Pons (tissue), 1 donor: ENCODE results near the gene KIAA0825.

ENCODE experiments used
- DNase-seq: peaks from one replicate; pipeline ENCODE4 v3.0.0-alpha.2; 2016; ENCODE audit warnings: low spot score

The KIAA0825 gene

GRCh38 chr5:94312298-94312697 lies 306.1 kb downstream of the KIAA0825 start:
- DNase-seq = no peak

GRCh38 chr5:94310833-94311232 lies 307.6 kb downstream of the KIAA0825 start:
- no peak for DNase-seq

GRCh38 chr5:94309141-94309540 lies 309.3 kb downstream of the KIAA0825 start:
- no peak for DNase-seq

- no peak for DNase-seq
Observed at GRCh38 chr5:94308442-94308841, 310.0 kb downstream of the KIAA0825 start.

DNA sequence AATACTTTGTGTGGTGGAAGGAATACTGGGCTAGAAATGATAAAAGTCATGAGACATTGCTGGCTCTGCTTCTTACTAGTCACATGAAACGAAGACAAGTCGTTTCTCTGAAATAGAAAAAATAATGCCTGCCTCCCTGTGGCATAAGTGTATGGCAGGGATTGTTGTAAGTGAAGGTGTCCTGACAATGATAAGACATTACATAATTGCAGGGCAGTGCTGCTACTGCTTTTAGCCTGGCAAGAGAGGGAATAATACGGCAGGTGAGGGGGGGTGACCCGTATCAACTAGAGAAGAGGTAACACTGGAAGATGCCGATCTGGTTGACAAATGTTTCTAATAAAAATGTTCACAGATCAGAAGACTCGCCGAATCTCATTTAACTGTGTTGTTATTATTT lies 314.3 kb downstream of the KIAA0825 start:
- no peak for DNase-seq

GRCh38 chr5:94288937-94289336 lies 329.5 kb downstream of the KIAA0825 start:
- no peak for DNase-seq

DNA sequence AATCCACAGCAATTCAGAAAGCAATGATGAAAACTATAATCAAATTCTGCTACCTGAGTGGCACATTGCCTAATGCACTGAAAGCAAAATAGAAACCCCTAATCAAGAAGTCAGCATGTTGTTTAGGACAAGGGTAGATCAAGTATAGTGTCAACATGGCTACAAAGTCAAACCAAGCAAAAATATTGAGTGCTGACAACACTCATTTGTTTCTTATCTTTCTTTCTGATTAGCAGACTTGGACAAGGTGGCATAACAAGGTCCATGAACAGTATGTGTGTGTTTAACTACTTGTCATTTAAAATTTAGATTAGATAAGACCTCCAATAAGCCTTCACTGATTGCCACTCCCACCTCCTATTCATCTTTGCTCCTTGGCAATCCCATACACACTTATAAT lies 332.4 kb downstream of the KIAA0825 start:
- DNase-seq = no peak

DNA sequence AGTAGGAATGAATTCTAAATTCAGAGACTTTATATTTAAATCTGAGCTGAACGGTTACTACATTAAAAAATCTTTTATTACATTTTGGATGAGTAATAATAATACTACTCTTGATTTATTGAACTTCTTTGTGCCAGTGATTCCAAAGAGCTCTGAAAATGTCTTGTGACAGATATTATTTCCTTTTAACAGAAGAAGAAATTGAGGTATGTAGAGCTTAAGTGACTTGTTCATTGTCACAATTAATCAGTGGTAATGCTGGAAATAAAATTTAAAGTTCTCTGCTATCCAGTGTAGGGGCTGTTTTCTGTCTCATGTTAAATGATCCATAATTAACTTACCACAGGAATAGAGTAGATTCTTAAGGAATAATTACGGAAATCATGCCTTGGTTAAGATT lies 335.3 kb downstream of the KIAA0825 start:
- DNase-seq = no peak

GRCh38 chr5:94281236-94281801 lies 337.1 kb downstream of the KIAA0825 start:
- no peak for DNase-seq

DNA sequence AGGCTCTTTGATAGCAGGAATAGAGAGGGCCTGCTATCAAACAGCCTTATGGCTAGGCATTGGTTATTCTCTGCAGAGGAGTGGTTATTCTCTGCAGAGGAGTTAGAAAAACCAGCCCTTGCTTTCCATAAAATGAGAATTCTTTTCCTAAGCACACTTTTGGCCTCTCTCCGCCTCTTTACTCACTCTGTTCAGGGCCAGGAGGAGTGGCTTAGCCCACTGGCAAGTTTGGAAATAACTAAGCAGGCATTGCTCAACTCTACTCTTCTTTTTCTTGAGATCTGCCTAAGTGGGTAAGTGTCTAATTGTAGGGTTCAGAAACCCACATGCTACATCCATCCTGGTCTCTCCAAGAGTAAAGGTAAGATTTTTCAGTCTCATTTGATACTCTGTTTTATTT lies 341.7 kb downstream of the KIAA0825 start:
- DNase-seq = no peak

DNA sequence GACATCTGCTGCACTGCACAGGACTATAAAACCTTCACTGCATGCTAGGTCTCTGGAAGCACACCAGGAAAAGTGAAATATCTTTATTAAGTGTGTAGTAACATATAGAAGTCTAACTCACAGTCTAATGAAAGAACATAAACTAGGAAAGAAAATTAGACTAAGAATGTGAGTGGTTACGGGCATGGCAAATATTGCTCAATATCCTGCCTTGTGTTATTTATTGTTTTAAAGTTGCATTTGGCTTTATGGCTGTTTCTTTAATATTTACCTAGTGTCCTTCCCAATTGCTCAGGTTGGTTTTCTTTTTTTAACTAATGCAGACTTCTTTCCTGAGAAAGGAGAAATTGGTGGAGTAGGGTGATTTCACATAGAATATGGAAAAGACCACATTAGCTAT lies 342.4 kb downstream of the KIAA0825 start:
- no peak for DNase-seq

GRCh38 chr5:94274707-94275106 lies 343.7 kb downstream of the KIAA0825 start:
- DNase-seq = no peak

- DNase-seq = no peak
Observed at GRCh38 chr5:94268226-94268625, 350.2 kb downstream of the KIAA0825 start.

- no peak for DNase-seq
Observed at GRCh38 chr5:94267350-94267899, 351.0 kb downstream of the KIAA0825 start.

DNA sequence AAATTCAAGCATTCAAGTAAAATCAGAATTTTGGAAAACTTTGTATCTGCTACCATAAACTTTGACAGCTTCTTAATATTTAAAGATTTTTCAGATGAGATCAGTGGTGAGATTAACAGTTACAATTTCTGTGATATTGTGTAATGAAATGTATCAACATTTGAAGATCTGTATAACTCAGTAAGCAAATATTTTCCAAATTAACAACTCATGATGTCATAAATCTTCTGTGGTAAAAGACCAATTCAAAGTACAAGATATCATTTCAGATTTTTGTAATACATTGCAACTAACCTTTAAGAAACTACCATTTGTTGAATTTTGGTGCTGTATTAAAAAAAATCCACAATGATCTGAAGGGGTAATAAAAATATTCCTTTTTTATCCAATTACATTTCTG lies 352.2 kb downstream of the KIAA0825 start:
- DNase-seq = no peak

GRCh38 chr5:94263068-94263467 lies 355.3 kb downstream of the KIAA0825 start:
- no peak for DNase-seq

DNA sequence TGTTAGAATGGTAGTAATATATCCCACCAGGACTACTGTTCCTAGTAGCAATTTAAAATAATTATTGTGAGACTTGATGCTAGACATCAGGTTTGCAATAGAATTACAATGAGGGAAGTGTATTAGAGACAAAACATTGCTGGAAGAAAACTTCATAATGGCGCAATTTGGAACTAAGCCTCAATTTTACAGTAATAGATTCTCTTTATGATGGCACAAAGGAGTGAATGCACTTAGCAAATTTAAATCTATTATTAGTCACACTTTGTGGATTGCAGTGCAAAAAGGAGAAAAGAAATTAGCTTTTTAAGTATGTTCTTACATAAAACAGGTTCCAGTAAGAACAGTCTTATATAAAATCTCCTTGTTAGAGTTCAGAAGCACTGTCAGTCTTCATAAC lies 358.3 kb downstream of the KIAA0825 start:
- no peak for DNase-seq

DNA sequence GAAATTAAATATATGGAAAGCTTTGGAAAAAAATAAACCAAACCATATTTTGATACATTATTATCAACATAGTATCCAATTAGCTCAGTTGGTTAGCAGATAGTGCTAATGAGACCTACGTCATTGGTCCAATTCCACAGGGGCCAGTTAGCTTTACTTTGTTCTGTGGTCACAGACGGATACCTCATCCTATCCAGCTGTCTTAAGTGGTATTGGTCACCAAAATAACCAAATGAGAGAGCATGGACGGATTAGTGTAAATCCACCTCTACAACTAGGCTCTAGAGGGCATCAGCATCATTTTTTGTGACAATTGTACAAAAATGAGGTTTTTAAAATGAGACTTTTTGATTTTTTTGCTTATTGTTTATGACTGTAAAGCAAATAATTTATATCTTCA lies 364.2 kb downstream of the KIAA0825 start:
- no peak for DNase-seq

GRCh38 chr5:94250985-94251384 lies 367.4 kb downstream of the KIAA0825 start:
- DNase-seq = no peak

DNA sequence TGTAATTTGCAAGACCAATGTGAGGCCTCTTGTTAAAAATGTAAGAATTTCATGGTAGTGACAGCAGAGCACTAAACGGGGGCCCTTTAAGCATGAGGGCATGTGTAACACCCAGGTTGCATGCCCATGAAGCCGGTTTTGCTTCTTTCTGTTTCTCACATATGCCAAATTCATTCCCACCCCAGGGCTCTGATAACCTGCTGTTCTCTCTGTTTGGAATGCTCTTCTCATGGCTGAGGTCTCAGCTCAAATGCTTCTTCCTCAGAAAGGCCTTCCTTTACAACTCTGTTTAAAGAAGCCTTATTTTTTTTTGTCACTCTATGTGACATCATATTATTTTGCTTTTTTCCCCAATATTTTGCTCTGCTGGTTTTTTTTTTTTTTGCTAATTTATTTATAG lies 369.0 kb downstream of the KIAA0825 start:
- DNase-seq = no peak

- no peak for DNase-seq
Observed at GRCh38 chr5:94248175-94248875, 370.1 kb downstream of the KIAA0825 start.

DNA sequence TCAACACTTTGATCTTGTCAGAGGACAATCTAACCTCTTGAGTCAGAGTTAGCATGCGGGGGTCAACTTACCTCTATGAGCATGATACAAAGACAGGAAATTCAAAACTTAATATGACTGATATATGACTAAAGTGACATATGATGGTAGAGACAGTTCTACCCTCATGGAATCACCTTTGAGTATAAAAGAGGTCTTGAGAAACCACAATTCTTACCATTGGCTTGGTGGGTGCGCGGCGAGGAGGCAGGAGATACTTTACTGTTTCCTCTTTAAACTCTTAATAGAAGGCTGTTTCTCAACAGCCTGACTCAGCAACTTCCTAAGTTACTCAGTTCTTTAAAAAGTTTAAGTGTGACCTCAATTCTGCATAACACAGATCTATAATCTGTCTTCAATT lies 372.8 kb downstream of the KIAA0825 start:
- DNase-seq = no peak

DNA sequence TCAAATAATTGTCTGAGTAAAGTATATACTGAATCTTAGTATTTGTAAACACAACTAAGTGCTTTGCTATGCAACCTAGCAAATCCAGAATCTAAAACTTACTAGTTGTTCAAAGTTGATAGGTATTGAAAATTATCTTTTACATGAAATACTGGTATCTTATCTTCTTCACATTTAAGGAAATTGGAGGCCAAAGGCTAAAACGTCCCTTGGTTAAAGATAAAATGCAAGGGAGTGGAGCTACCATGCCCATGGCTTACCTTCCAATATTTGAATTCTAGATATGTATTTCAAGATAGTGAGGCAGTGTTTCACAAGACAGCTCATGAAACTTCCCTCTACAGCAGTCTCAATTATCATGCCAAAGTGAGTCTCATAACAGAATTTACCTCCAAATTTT lies 373.5 kb downstream of the KIAA0825 start:
- DNase-seq = no peak

- DNase-seq = no peak
Observed at GRCh38 chr5:94243612-94244011, 374.8 kb downstream of the KIAA0825 start.
